ENCODE data around the gene GRK4. TPM values are rescaled to one million over a fixed set of nuclear protein-coding genes. Genes with fewer than 3 reads are reported as not detected.
A peak's percentile ranks its signal among the peaks of the same experiment; 100 is the strongest.

Gene GRK4
- polyA plus RNA-seq, 1 experiment, result 3.7 TPM

GRCh38 chr4:2961811-2962441 lies 1.4 kb upstream of the GRK4 start:
- DNase-seq (ENCODE audit: low read depth, low spot score), result no peak
- ChIA-PET POLR2A (interaction anchor here (0.7 kb wide), 1 partner anchor 8 kb away, joined by 3 read pairs; no protein-coding TSS in a partner anchor), CTCF (no interaction called here)
- H3K27me3 ChIP-seq (ENCODE audit: control insufficient read depth, insufficient read depth, low read length), result no peaks in the 10 kb centered on the region
- no peaks in the 10 kb centered on the region for H3K9me3 ChIP-seq (ENCODE audit: control insufficient read depth, insufficient read depth, low read length)
- no peak overlapping the region for H3K27ac ChIP-seq (ENCODE audit: low read depth, low read length)
- no peak for TF ChIP-seq CTCF (IDR thresholded peaks at IDR 0.05; ENCODE audit: low read depth, low read length)
- H3K4me3 ChIP-seq (ENCODE audit: low read depth, low read length), result peak overlapping the region; percentile 96

GRCh38 chr4:2962614-2963174 lies 677 bp upstream of the GRK4 start:
- Histone ChIP-seq H3K27ac (ENCODE audit: low read depth, low read length) (peak overlapping the region; percentile 70), H3K27me3 (ENCODE audit: control insufficient read depth, insufficient read depth, low read length) (no peaks in the 10 kb centered on the region), H3K9me3 (ENCODE audit: control insufficient read depth, insufficient read depth, low read length) (no peaks in the 10 kb centered on the region), H3K4me3 (ENCODE audit: low read depth, low read length) (peak overlapping the region; percentile 96)
- no peak for DNase-seq (ENCODE audit: low read depth, low spot score)
- ChIA-PET CTCF (interaction anchor here (1.2 kb wide), 1 partner anchor 14 kb away, joined by 3 read pairs; no protein-coding TSS in a partner anchor), POLR2A (interaction anchor here (0.7 to 1.5 kb wide), 2 partner anchors 8 to 11 kb away, joined by 3 read pairs; no protein-coding TSS in a partner anchor)
- no peak for TF ChIP-seq CTCF (IDR thresholded peaks at IDR 0.05; ENCODE audit: low read depth, low read length)

GRCh38 chr4:2963966-2964471 lies 648 bp downstream of the GRK4 start:
- TF ChIP-seq CTCF (IDR thresholded peaks at IDR 0.05; ENCODE audit: low read depth, low read length), result 0 out of 2 replicates have a peak, but pooled peaks have one; percentile 1
- ChIA-PET POLR2A (interaction anchor here (0.6 to 1.7 kb wide), 6 partner anchors 9 to 203 kb away, joined by 3 to 6 read pairs (median 3); no protein-coding TSS in a partner anchor), CTCF (interaction anchor here (0.7 to 1.3 kb wide), 3 partner anchors 10 to 232 kb away, joined by 3 to 6 read pairs (median 4); no protein-coding TSS in a partner anchor)
- Histone ChIP-seq H3K4me3 (ENCODE audit: low read depth, low read length) (peak overlapping the region; percentile 74), H3K9me3 (ENCODE audit: control insufficient read depth, insufficient read depth, low read length) (no peaks in the 10 kb centered on the region), H3K27me3 (ENCODE audit: control insufficient read depth, insufficient read depth, low read length) (no peaks in the 10 kb centered on the region), H3K27ac (ENCODE audit: low read depth, low read length) (no peak overlapping the region)
- DNase-seq (ENCODE audit: low read depth, low spot score), result no peak

DNA sequence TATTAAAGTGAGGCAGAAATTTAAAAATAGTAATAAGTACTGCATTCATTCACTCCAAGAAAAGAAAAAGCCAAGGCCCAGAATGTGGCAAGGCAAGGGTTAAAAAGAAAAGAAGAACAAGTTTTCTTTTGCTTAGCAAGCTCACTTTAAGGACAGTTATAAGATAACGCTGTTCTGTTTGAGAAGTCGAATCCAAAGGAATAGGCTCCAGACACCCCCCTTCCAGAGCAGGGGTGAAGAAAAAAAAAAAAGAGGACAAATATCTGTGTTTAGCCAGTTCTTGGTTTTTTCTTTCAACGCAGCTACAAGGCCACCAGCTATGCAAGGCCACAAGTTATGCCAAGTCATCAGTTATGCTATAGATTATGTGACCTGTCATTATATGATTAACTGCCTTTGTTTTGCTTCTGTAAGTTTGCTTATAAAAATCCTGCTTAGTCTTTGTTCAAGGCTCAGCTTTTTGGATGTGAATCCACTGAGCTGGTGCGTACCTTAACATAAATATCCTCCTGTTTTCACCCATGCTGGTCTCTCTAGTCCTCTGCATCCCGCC lies 1.4 kb downstream of the GRK4 start:
- H3K27me3 ChIP-seq (ENCODE audit: control insufficient read depth, insufficient read depth, low read length), result no peaks in the 10 kb centered on the region
- CTCF ChIA-PET, result interaction anchor here (0.6 to 1.3 kb wide), 6 partner anchors 11 to 232 kb away, joined by 3 to 7 read pairs (median 3); no protein-coding TSS in a partner anchor
- TF ChIP-seq CTCF (IDR thresholded peaks at IDR 0.05; ENCODE audit: low read depth, low read length), result no peak
- H3K9me3 ChIP-seq (ENCODE audit: control insufficient read depth, insufficient read depth, low read length), result no peaks in the 10 kb centered on the region
- H3K4me3 ChIP-seq (ENCODE audit: low read depth, low read length), result peak overlapping the region; percentile 74
- H3K27ac ChIP-seq (ENCODE audit: low read depth, low read length), result no peak overlapping the region
- no peak for DNase-seq (ENCODE audit: low read depth, low spot score)
- POLR2A ChIA-PET, result interaction anchor here (1.7 kb wide), 1 partner anchor 29 kb away, joined by 6 read pairs; no protein-coding TSS in a partner anchor

Data from AG04450 (cell line).